HepG2 (cell line): Measurements from ENCODE around the gene RPL11. TPM values are rescaled to one million over a fixed set of nuclear protein-coding genes. Genes with fewer than 3 reads are reported as not detected.

Experiments used
- ARNT ChIP-seq: fragments of 450-650 bp; IDR thresholded peaks from 2 replicates; pipeline ENCODE4 v1.6.1; 2017
- ATF6 ChIP-seq: sonication (generic); formaldehyde crosslinking; conservative IDR thresholded peaks from 2 replicates; pipeline ENCODE4 v1.4.0; 2020; ENCODE audit warnings: missing genetic modification reagents
- HBP1 ChIP-seq: IDR thresholded peaks from 2 replicates; pipeline ENCODE4 v1.6.1; 2016; ENCODE audit warnings: low read depth, control low read depth
- HOXA5 ChIP-seq: sonication (generic); formaldehyde crosslinking; IDR thresholded peaks from 2 replicates; pipeline ENCODE4 v1.4.0; 2020; ENCODE audit warnings: missing genetic modification reagents
- KDM2A ChIP-seq: sonication (generic); formaldehyde crosslinking; IDR thresholded peaks from 2 replicates; pipeline ENCODE4 v1.4.0; 2020; ENCODE audit warnings: low read depth, missing genetic modification reagents, borderline replicate concordance
- KLF11 ChIP-seq: IDR thresholded peaks from 2 replicates; pipeline ENCODE4 v1.6.1; 2016; ENCODE audit warnings: missing compliant biosample characterization
- NCOR1 ChIP-seq: fragments of 200-600 bp; sonication (generic); IDR thresholded peaks from 2 replicates; pipeline ENCODE4 v1.7.0; 2017; ENCODE audit warnings: antibody characterized with exemption, low read length, borderline replicate concordance
- NFRKB ChIP-seq: fragments of 450-650 bp; IDR thresholded peaks from 2 replicates; pipeline ENCODE4 v1.6.1; 2017
- PCBP2 ChIP-seq: fragments of 200-400 bp; formaldehyde crosslinking; optimal IDR thresholded peaks from 2 replicates; pipeline ENCODE3; 2018; ENCODE audit warnings: low read length, low read depth; ENCODE audit not compliant: poor library complexity, severe bottlenecking
- RBM39 ChIP-seq: fragments of 200-400 bp; formaldehyde crosslinking; IDR thresholded peaks from one replicate; pipeline ENCODE4 v1.6.1; 2018; ENCODE audit warnings: antibody characterized with exemption, mild to moderate bottlenecking, low read depth, low read length; ENCODE audit not compliant: poor library complexity, severe bottlenecking
- RFX5 ChIP-seq: IDR thresholded peaks from 2 replicates; pipeline ENCODE4 v1.6.1; 2011; ENCODE audit warnings: low read depth, low read length, improper control_type of control experiment
- RXRB ChIP-seq: IDR thresholded peaks from 2 replicates; pipeline ENCODE4 v1.6.1; 2016; ENCODE audit warnings: borderline replicate concordance, missing genetic modification reagents, missing compliant biosample characterization
- SMAD3 ChIP-seq: sonication (generic); formaldehyde crosslinking; IDR thresholded peaks from 2 replicates; pipeline ENCODE4 v1.4.0; 2020; ENCODE audit warnings: missing genetic modification reagents
- SMYD3 ChIP-seq: sonication (generic); formaldehyde crosslinking; IDR thresholded peaks from 2 replicates; pipeline ENCODE4 v1.8.1; 2023; ENCODE audit warnings: mild to moderate bottlenecking, missing genetic modification reagents
- SNRNP70 ChIP-seq: fragments of 200-400 bp; formaldehyde crosslinking; IDR thresholded peaks from 2 replicates; pipeline ENCODE4 v1.6.1; 2017; ENCODE audit warnings: mild to moderate bottlenecking, low read depth, low read length, moderate library complexity
- SOX6 ChIP-seq, 2 experiments: fragments of 450-650 bp in 1 of 2; sonication (generic) in 1 of 2; formaldehyde crosslinking in 1 of 2; IDR thresholded peaks; 2 replicates each; pipeline versions ENCODE4 v1.4.0 to v1.6.1; 2017 to 2020; ENCODE audit warnings: antibody characterized with exemption in 1 of 2, mild to moderate bottlenecking in 1 of 2, missing genetic modification reagents in 1 of 2
- TGIF2 ChIP-seq: IDR thresholded peaks from 2 replicates; pipeline ENCODE4 v1.6.1; 2016; ENCODE audit warnings: control low read depth, missing compliant biosample characterization
- THRA ChIP-seq: sonication (generic); formaldehyde crosslinking; IDR thresholded peaks from 2 replicates; pipeline ENCODE4 v1.4.0; 2020; ENCODE audit warnings: missing genetic modification reagents, borderline replicate concordance
- ZBTB25 ChIP-seq: IDR thresholded peaks from 2 replicates; pipeline ENCODE4 v1.6.1; 2018; ENCODE audit warnings: missing genetic modification reagents
- ZMYM4 ChIP-seq: sonication (generic); formaldehyde crosslinking; IDR thresholded peaks from 2 replicates; pipeline ENCODE4 v1.8.1; 2023; ENCODE audit warnings: mild to moderate bottlenecking, missing genetic modification reagents
- polyA plus RNA-seq, 8 experiments: library from polyadenylated mRNA; depleted of rRNA in 3 of 8; stranded (reverse) in 7 of 8; unstranded in 1 of 8; fragments of >200 nt; fragmentation: Illumina TruSeq in 4 of 8; extraction: Trizol in 4 of 8; gene quantifications; 2 replicates each; pipeline versions ENCODE4 v1.2.1 to v1.2.3, GENCODE V29; 2011 to 2016; ENCODE audit warnings: low read depth in 4 of 8, missing spikeins in 1 of 8, mixed read lengths in 1 of 8; ENCODE audit not compliant: insufficient read depth in 1 of 8
- total RNA-seq, 5 experiments: library from RNA; depleted of rRNA; stranded (reverse); fragments of >200 nt; fragmentation: Illumina TruSeq; extraction: Trizol; gene quantifications; 2 replicates each; pipeline ENCODE4 v1.2.3, GENCODE V29; 2016; ENCODE audit warnings: low read depth in 1 of 5

Gene RPL11
- total and polyA plus RNA-seq, 2 of the 13 experiments (the other 11 are each of a cell fraction or from before 2014, with no cell fraction given), result 1,682 to 2,010 TPM

GRCh38 chr1:23727362-23727811, 35.8 kb downstream of the RPL11 start (continued):
- TF ChIP-seq RBM39 (no peak), NCOR1 (no peak), ARNT (no peak), HBP1 (CRISPR knock-in tag) (0 out of 2 replicates have a peak, but pooled peaks have one; percentile 58), NFRKB (no peak), RFX5 (no peak), ZMYM4 (CRISPR knock-in tag) (peak; percentile 34; the same call in 1 of the 2 replicates), PCBP2 (no peak), ZBTB25 (CRISPR knock-in tag) (peak; percentile 71; the same call in 1 of the 2 replicates), ATF6 (no peak), KLF11 (0 out of 2 replicates have a peak, but pooled peaks have one; percentile 45), HOXA5 (CRISPR knock-in tag) (peak; percentile 89; the same call in 1 of the 2 replicates), KDM2A (CRISPR knock-in tag) (peak; percentile 42; the same call in 1 of the 2 replicates), RXRB (CRISPR knock-in tag) (peak; percentile 26; the same call in 1 of the 2 replicates), TGIF2 (CRISPR knock-in tag) (peak; percentile 67; the same call in 1 of the 2 replicates), THRA (CRISPR knock-in tag) (peak; percentile 26; the same call in 1 of the 2 replicates), SOX6 (IDR thresholded peaks at IDR 0.05) (no peak), SOX6 (CRISPR knock-in tag; IDR thresholded peaks at IDR 0.05) (peak; percentile 87), SNRNP70 (no peak), SMAD3 (CRISPR knock-in tag) (peak; percentile 88), SMYD3 (CRISPR knock-in tag) (0 out of 2 replicates have a peak, but pooled peaks have one; percentile 36)
